CD14-positive monocyte (primary cell): ENCODE data around the gene PCED1A. TPM values are rescaled to one million over a fixed set of nuclear protein-coding genes. Genes with fewer than 3 reads are reported as not detected.
"Not testable (repeated sequence)": the region's sequence is repeated elsewhere in the genome, so short reads cannot be mapped to it uniquely, and the experiment has no call there.

Source experiments
- DNase-seq, 3 donors: peaks; one replicate each; pipeline ENCODE4 v3.0.0-alpha.2; 2011 to 2022
- H2AFZ ChIP-seq: 2 replicates; pipeline ENCODE4 v1.6.0; 2012; ENCODE audit warnings: mild to moderate bottlenecking, low read depth, low read length, inconsistent platforms; ENCODE audit not compliant: insufficient read depth, poor library complexity, severe bottlenecking
- H3K27ac ChIP-seq, 2 donors: 1 replicate in 1 of 2; 2 replicates in 1 of 2; pipeline ENCODE4 v1.5.1; 2012 to 2013; ENCODE audit warnings: low read length in 2 of 2, control low read depth in 1 of 2, inconsistent platforms in 1 of 2, low read depth in 1 of 2, mild to moderate bottlenecking in 1 of 2
- H3K27me3 ChIP-seq, 2 donors: one replicate each; pipeline versions ENCODE4 v1.6.0 to v1.6.1; 2011 to 2013; ENCODE audit warnings: low read length in 2 of 2; ENCODE audit not compliant: control insufficient read depth in 2 of 2, insufficient read depth in 2 of 2
- H3K36me3 ChIP-seq, 2 donors: replicated peaks in 1 of 2; 1 replicate in 1 of 2; 2 replicates in 1 of 2; pipeline versions ENCODE4 v1.5.1 to v1.6.1; 2012 to 2013; ENCODE audit warnings: low read length in 2 of 2, control low read depth in 1 of 2, inconsistent platforms in 1 of 2, mild to moderate bottlenecking in 1 of 2; ENCODE audit not compliant: insufficient read depth in 2 of 2, control insufficient read depth in 1 of 2
- H3K4me1 ChIP-seq, 2 donors: 1 replicate in 1 of 2; 2 replicates in 1 of 2; pipeline versions ENCODE4 v1.5.1 to v1.6.1; 2012 to 2013; ENCODE audit warnings: low read length in 2 of 2, control low read depth in 1 of 2, inconsistent platforms in 1 of 2, mild to moderate bottlenecking in 1 of 2, moderate library complexity in 1 of 2; ENCODE audit not compliant: insufficient read depth in 2 of 2, control insufficient read depth in 1 of 2
- H3K4me2 ChIP-seq: replicated peaks from 2 replicates; pipeline ENCODE3; 2012; ENCODE audit warnings: low read length, moderate library complexity, mild to moderate bottlenecking; ENCODE audit not compliant: poor library complexity, severe bottlenecking; ENCODE audit errors: extremely low read depth
- H3K4me3 ChIP-seq, 3 experiments: fragments of 200-600 bp in 1 of 3; sonication (generic) in 1 of 3; replicated peaks in 1 of 3; 1 replicate in 2 of 3; 2 replicates in 1 of 3; pipeline ENCODE4 v1.5.1; 2011 to 2013; ENCODE audit warnings: low read length in 3 of 3, mild to moderate bottlenecking in 3 of 3, control low read depth in 2 of 3, low read depth in 2 of 3, inconsistent platforms in 1 of 3, moderate library complexity in 1 of 3
- H3K79me2 ChIP-seq: 2 replicates; pipeline ENCODE4 v1.6.0; 2012; ENCODE audit warnings: mild to moderate bottlenecking, control low read depth, inconsistent platforms, low read length, moderate library complexity; ENCODE audit not compliant: insufficient read depth
- H3K9ac ChIP-seq: 2 replicates; pipeline ENCODE4 v1.6.0; 2017; ENCODE audit warnings: low read length, mild to moderate bottlenecking; ENCODE audit not compliant: insufficient read depth, poor library complexity, severe bottlenecking
- H3K9me3 ChIP-seq, 2 donors: replicated peaks in 1 of 2; 1 replicate in 1 of 2; 2 replicates in 1 of 2; pipeline versions ENCODE4 v1.5.1 to v1.6.1; 2012 to 2013; ENCODE audit warnings: low read length in 2 of 2, control low read depth in 1 of 2; ENCODE audit not compliant: control insufficient read depth in 1 of 2, insufficient read depth in 1 of 2
- H4K20me1 ChIP-seq: 2 replicates; pipeline ENCODE4 v1.6.0; 2012; ENCODE audit warnings: mild to moderate bottlenecking, low read length, control low read depth, moderate library complexity; ENCODE audit not compliant: insufficient read depth
- H3K27ac Mint-ChIP-seq, 7 donors: one replicate each; pipeline ENCODE4 v1.8.0; 2020; ENCODE audit warnings: mild to moderate bottlenecking in 7 of 7, mixed read lengths in 7 of 7, moderate library complexity in 6 of 7, inconsistent platforms in 2 of 7
- H3K27me3 Mint-ChIP-seq, 3 donors: one replicate each; pipeline ENCODE4 v1.8.0; 2021 to 2022; ENCODE audit warnings: low read depth in 3 of 3, mild to moderate bottlenecking in 3 of 3, mixed read lengths in 3 of 3, moderate library complexity in 3 of 3, inconsistent platforms in 1 of 3
- H3K36me3 Mint-ChIP-seq, 2 donors: one replicate each; pipeline ENCODE4 v1.8.0; 2020; ENCODE audit warnings: mixed read lengths in 2 of 2, inconsistent platforms in 1 of 2, mild to moderate bottlenecking in 1 of 2
- H3K4me1 Mint-ChIP-seq: one replicate; pipeline ENCODE4 v1.8.0; 2020; ENCODE audit warnings: mild to moderate bottlenecking, mixed read lengths
- H3K4me3 Mint-ChIP-seq, 2 donors: one replicate each; pipeline ENCODE4 v1.8.0; 2020; ENCODE audit warnings: mild to moderate bottlenecking in 2 of 2, mixed read lengths in 2 of 2, moderate library complexity in 1 of 2
- H3K9me3 Mint-ChIP-seq, 7 donors: one replicate each; pipeline ENCODE4 v1.8.0; 2020 to 2022; ENCODE audit warnings: mixed read lengths in 7 of 7, mild to moderate bottlenecking in 6 of 7, moderate library complexity in 6 of 7, inconsistent platforms in 2 of 7
- WGBS: methylation state at CpG from one replicate; pipeline ENCODE4 v1.1.5; 2013; ENCODE audit warnings: missing lambda C conversion rate; ENCODE audit not compliant: insufficient coverage; 5-methylcytosine and 5-hydroxymethylcytosine counted together
- intact Hi-C, 2 donors: fragments of 100-400 bp; cut with micrococcal nuclease; formaldehyde crosslinking; loops; one replicate each; pipeline versions ENCODE4 v1.15.0 to v1.15.1; 2023
- polyA plus RNA-seq, 3 donors: library from polyadenylated mRNA; depleted of rRNA in 1 of 3; unstranded in 2 of 3; stranded (reverse) in 1 of 3; fragments of 300-500 nt in 2 of 3; fragments of >200 nt in 1 of 3; fragmentation: Illumina TruSeq in 2 of 3; gene quantifications; 1 replicate in 2 of 3; 2 replicates in 1 of 3; pipeline ENCODE4 v1.2.3, GENCODE V29; 2012 to 2021
- TF ChIP-seq, protein P1 (sequence below): fragments of 200-600 bp; IDR thresholded peaks from one replicate; pipeline ENCODE4 v1.8.0; 2022; ENCODE audit warnings: antibody characterized with exemption, mild to moderate bottlenecking

The PCED1A gene
- polyA plus RNA-seq, 3 donors = 9.1 to 85.2 (median 10.2) TPM

DNA sequence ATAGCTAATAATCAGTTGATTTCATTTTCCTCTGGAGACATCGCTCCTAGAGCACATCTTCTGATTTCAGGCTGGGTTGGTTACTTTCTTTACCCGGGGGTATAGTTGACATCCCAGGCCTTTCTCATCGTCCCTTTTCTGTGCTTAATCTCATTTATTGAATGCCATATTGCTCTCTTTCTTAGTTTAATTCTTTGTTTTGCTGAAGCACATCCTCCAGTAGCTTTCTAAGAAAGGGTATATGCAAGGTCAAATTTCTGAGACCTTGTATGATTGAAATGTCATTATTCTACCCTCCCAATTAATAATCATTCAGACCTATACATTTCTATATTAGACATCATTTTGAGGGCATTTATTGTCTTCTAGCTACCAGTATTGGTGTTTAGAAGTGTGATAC is 28.3 kb downstream of the PCED1A start:
- no peaks in the 10 kb centered on the region for H3K36me3 Mint-ChIP-seq
- Histone ChIP-seq H3K27me3 (peaks cover 2 to 7% of the 10 kb centered on the region in 2 donors), H3K9ac (no peak overlapping the region), H3K9me3 (no peaks in the 10 kb centered on the region), H3K4me1 (no peaks in the 10 kb centered on the region), H3K4me3 (no peak overlapping the region), H3K27ac (no peak overlapping the region), H4K20me1 (no peaks in the 10 kb centered on the region), H3K4me2 (no peak overlapping the region), H3K79me2 (no peaks in the 10 kb centered on the region), H2AFZ (no peak overlapping the region), H3K36me3 (no peaks in the 10 kb centered on the region)
- no peak overlapping the region for H3K27ac Mint-ChIP-seq
- TF ChIP-seq, protein P1, sequence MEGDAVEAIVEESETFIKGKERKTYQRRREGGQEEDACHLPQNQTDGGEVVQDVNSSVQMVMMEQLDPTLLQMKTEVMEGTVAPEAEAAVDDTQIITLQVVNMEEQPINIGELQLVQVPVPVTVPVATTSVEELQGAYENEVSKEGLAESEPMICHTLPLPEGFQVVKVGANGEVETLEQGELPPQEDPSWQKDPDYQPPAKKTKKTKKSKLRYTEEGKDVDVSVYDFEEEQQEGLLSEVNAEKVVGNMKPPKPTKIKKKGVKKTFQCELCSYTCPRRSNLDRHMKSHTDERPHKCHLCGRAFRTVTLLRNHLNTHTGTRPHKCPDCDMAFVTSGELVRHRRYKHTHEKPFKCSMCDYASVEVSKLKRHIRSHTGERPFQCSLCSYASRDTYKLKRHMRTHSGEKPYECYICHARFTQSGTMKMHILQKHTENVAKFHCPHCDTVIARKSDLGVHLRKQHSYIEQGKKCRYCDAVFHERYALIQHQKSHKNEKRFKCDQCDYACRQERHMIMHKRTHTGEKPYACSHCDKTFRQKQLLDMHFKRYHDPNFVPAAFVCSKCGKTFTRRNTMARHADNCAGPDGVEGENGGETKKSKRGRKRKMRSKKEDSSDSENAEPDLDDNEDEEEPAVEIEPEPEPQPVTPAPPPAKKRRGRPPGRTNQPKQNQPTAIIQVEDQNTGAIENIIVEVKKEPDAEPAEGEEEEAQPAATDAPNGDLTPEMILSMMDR = no peak
- whole genome bisulfite sequencing = 100% methylated on average over 2 of the region's 3 CpGs
- peaks cover 0 to 16% (median 9%) of the 10 kb centered on the region in 7 donors for H3K9me3 Mint-ChIP-seq
- H3K4me1 Mint-ChIP-seq = no peaks in the 10 kb centered on the region
- peaks cover 9 to 26% (median 12%) of the 10 kb centered on the region in 3 donors for H3K27me3 Mint-ChIP-seq
- DNase-seq = no peak
- H3K4me3 Mint-ChIP-seq = no peak overlapping the region
- intact Hi-C loops = no loop called here

DNA sequence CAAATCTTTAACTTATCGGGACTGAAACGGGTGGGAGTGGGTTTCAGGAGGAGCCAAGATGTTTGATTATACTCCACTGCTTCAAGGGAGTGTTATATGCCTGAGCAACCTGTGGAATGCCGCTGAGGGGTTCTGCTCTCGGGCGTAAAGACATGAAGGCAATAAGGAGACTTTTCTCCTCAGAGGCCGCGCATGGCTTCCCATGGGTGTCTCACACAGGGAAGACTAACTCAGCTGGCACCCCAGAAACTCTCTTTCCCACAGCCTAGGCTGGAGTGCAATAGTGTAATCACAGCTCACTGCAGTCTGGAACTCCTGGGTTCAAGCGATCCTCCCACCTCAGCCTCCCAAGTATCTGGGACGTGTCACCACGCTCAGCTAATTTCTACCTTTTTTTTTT is 30.8 kb downstream of the PCED1A start:
- Mint-ChIP-seq H3K9me3 (peaks cover 0 to 18% (median 9%) of the 10 kb centered on the region in 7 donors), H3K36me3 (no peaks in the 10 kb centered on the region), H3K4me1 (no peaks in the 10 kb centered on the region), H3K27ac (no peak overlapping the region), H3K27me3 (peaks cover 32 to 51% (median 35%) of the 10 kb centered on the region in 3 donors), H3K4me3 (no peak overlapping the region)
- TF ChIP-seq, protein P1 = no peak
- Histone ChIP-seq H3K4me2 (no peak overlapping the region), H3K27me3 (peaks cover 12 to 29% of the 10 kb centered on the region in 2 donors), H3K79me2 (no peaks in the 10 kb centered on the region), H3K9ac (no peak overlapping the region), H4K20me1 (no peaks in the 10 kb centered on the region), H2AFZ (no peak overlapping the region), H3K9me3 (no peaks in the 10 kb centered on the region), H3K27ac (no peak overlapping the region), H3K4me1 (no peaks in the 10 kb centered on the region), H3K36me3 (no peaks in the 10 kb centered on the region), H3K4me3 (no peak overlapping the region)
- 100% methylated on average over 2 of the region's 10 CpGs for WGBS
- intact Hi-C loops = no loop called here
- no peak for DNase-seq

DNA sequence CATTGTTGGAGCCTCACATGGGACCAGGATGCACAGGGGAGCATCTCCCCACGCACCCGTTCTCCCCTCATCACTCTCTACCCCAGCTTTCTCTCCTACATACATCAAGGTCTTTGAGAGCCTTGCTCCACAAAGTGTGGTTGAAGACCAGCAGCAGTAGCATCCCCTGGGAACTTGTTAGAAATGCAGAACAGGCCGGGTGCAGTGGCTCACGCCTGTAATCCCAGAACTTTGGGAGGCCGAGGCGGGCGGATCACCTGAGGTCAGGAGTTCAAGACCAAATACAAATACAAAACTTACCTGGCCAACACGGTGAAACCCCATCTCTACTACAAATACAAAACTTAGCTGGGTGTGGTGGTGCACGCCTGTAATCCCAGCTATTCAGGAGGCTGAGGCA is 32.5 kb downstream of the PCED1A start:
- DNase-seq, H3K27ac ChIP-seq, H3K4me2 ChIP-seq, intact Hi-C loops, H3K4me1 ChIP-seq, H3K36me3 ChIP-seq, H4K20me1 ChIP-seq, H3K4me3 ChIP-seq, H3K36me3 Mint-ChIP-seq, H3K4me1 Mint-ChIP-seq, H3K4me3 Mint-ChIP-seq, H3K9me3 ChIP-seq, H3K9ac ChIP-seq, H2AFZ ChIP-seq, H3K79me2 ChIP-seq, H3K27ac Mint-ChIP-seq: not testable (repeated sequence)
- H3K9me3 Mint-ChIP-seq = peaks cover 0 to 18% (median 8%) of the 10 kb centered on the region in 7 donors
- 100% methylated on average over 2 of the region's 9 CpGs for WGBS
- H3K27me3 Mint-ChIP-seq = peaks cover 42 to 61% (median 47%) of the 10 kb centered on the region in 3 donors
- H3K27me3 ChIP-seq = peaks cover 17 to 40% of the 10 kb centered on the region in 2 donors
